KMS-11 (cell line): ENCODE data around the gene EIF2B1.

Source experiments
- H2AFZ ChIP-seq: fragments of 200-600 bp; sonication (generic); 2 replicates; pipeline ENCODE4 v1.6.1; 2016; ENCODE audit warnings: antibody characterized with exemption, mixed run types, low read depth
- H3K27ac ChIP-seq: fragments of 200-600 bp; sonication (generic); 2 replicates; pipeline ENCODE4 v1.6.1; 2016; ENCODE audit warnings: mild to moderate bottlenecking, mixed run types
- H3K27me3 ChIP-seq: fragments of 200-600 bp; sonication (generic); 2 replicates; pipeline ENCODE4 v1.6.1; 2017; ENCODE audit warnings: mild to moderate bottlenecking, low read depth, mixed run types, moderate library complexity; ENCODE audit not compliant: insufficient read depth
- H3K36me3 ChIP-seq: fragments of 200-600 bp; sonication (generic); 2 replicates; pipeline ENCODE4 v1.6.1; 2017; ENCODE audit warnings: mild to moderate bottlenecking, mixed run types; ENCODE audit not compliant: insufficient read depth
- H3K4me1 ChIP-seq: fragments of 200-600 bp; sonication (generic); 2 replicates; pipeline ENCODE4 v1.6.1; 2016; ENCODE audit warnings: mild to moderate bottlenecking, low read depth, mixed run types; ENCODE audit not compliant: poor library complexity, severe bottlenecking
- H3K4me2 ChIP-seq: fragments of 200-600 bp; sonication (generic); 2 replicates; pipeline ENCODE4 v1.7.0; 2016; ENCODE audit warnings: mild to moderate bottlenecking, mixed run types
- H3K4me3 ChIP-seq: fragments of 200-600 bp; sonication (generic); IDR thresholded peaks from 2 replicates; pipeline ENCODE4 v1.6.1; 2017; ENCODE audit warnings: low read depth, low read length, mixed read lengths; ENCODE audit not compliant: insufficient read depth
- H3K79me2 ChIP-seq: fragments of 200-600 bp; sonication (generic); 2 replicates; pipeline ENCODE4 v1.6.1; 2016; ENCODE audit warnings: low read depth, mixed run types; ENCODE audit not compliant: insufficient read depth
- H3K9ac ChIP-seq: fragments of 200-600 bp; sonication (generic); 2 replicates; pipeline ENCODE4 v1.6.1; 2016; ENCODE audit warnings: mild to moderate bottlenecking, mixed run types
- H4K20me1 ChIP-seq: fragments of 200-600 bp; sonication (generic); 2 replicates; pipeline ENCODE4 v1.6.1; 2016; ENCODE audit warnings: mild to moderate bottlenecking, mixed run types; ENCODE audit not compliant: insufficient read depth
- TF ChIP-seq, protein P1 (sequence below): fragments of 200-600 bp; sonication (generic); conservative IDR thresholded peaks from 2 replicates; pipeline ENCODE4 v1.6.1; 2017; ENCODE audit warnings: low read depth, mild to moderate bottlenecking, antibody characterized with exemption, low read length, moderate library complexity, mixed read lengths

The EIF2B1 gene

GRCh38 chr12:123659996-123660727 lies 26.7 kb upstream of the EIF2B1 start:
- H4K20me1 ChIP-seq = no peaks in the 10 kb centered on the region
- TF ChIP-seq, protein P1, sequence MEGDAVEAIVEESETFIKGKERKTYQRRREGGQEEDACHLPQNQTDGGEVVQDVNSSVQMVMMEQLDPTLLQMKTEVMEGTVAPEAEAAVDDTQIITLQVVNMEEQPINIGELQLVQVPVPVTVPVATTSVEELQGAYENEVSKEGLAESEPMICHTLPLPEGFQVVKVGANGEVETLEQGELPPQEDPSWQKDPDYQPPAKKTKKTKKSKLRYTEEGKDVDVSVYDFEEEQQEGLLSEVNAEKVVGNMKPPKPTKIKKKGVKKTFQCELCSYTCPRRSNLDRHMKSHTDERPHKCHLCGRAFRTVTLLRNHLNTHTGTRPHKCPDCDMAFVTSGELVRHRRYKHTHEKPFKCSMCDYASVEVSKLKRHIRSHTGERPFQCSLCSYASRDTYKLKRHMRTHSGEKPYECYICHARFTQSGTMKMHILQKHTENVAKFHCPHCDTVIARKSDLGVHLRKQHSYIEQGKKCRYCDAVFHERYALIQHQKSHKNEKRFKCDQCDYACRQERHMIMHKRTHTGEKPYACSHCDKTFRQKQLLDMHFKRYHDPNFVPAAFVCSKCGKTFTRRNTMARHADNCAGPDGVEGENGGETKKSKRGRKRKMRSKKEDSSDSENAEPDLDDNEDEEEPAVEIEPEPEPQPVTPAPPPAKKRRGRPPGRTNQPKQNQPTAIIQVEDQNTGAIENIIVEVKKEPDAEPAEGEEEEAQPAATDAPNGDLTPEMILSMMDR = no peak
- no peaks in the 10 kb centered on the region for H3K27me3 ChIP-seq
- H3K36me3 ChIP-seq = no peaks in the 10 kb centered on the region
- no peak overlapping the region for H3K4me3 ChIP-seq
- peaks cover 26% of the 10 kb centered on the region for H3K4me1 ChIP-seq
- no peaks in the 10 kb centered on the region for H3K79me2 ChIP-seq
- no peak overlapping the region for H3K27ac ChIP-seq
- no peak overlapping the region for H3K9ac ChIP-seq
- H2AFZ ChIP-seq = no peak overlapping the region
- no peak overlapping the region for H3K4me2 ChIP-seq

GRCh38 chr12:123657211-123657610 lies 23.7 kb upstream of the EIF2B1 start:
- Histone ChIP-seq H3K27me3 (no peaks in the 10 kb centered on the region), H3K4me3 (no peak overlapping the region), H3K79me2 (no peaks in the 10 kb centered on the region), H3K4me2 (no peak overlapping the region), H3K27ac (no peak overlapping the region), H2AFZ (no peak overlapping the region), H4K20me1 (no peaks in the 10 kb centered on the region), H3K9ac (no peak overlapping the region), H3K4me1 (peaks cover 43% of the 10 kb centered on the region), H3K36me3 (no peaks in the 10 kb centered on the region)
- TF ChIP-seq, protein P1 = no peak

DNA sequence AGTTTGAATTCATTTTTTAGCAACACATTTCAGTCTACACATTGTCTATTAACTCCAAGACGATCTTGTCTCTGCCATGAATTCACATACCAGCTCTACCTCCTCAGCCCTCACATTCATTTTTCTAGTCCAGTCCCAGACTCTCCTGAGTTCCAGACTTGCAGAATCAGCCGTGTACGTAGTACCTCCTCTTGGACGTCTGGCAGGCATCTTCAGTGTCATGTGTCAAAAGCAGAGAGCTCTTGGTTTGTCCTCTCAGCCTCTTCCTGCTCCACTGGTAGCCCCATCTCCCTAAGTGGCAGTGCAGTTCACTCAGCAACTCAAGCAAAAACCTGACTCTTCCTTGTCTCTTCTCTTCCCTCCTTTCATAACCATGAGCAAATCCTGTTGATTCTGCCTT lies 22.9 kb upstream of the EIF2B1 start:
- H3K27ac ChIP-seq = no peak overlapping the region
- no peaks in the 10 kb centered on the region for H3K36me3 ChIP-seq
- no peak overlapping the region for H3K9ac ChIP-seq
- H3K4me3 ChIP-seq = no peak overlapping the region
- H3K79me2 ChIP-seq = no peaks in the 10 kb centered on the region
- H4K20me1 ChIP-seq = no peaks in the 10 kb centered on the region
- H2AFZ ChIP-seq = no peak overlapping the region
- TF ChIP-seq, protein P1 = no peak
- no peaks in the 10 kb centered on the region for H3K27me3 ChIP-seq
- H3K4me1 ChIP-seq = peaks cover 43% of the 10 kb centered on the region
- H3K4me2 ChIP-seq = peak overlapping the region; percentile 54; the same call in 1 of the 2 replicates

DNA sequence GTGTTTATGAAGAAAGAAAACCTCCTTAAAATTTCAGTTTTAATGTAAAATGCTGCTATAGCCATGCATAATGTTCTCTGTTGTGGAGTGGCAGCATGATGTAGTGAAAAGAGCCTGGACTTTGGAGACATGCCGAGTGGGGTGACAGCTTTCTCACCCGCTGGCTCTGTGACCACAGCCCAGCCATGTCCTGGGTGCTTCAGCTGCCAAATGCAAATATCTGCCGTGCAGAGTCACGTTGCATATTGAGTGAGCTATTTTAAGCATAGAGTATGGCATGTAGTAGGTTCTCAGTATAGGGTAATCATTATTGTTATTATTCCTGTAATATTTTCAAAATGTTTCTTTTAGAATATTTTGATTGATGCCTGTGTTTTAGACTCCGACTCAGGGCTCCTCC lies 21.9 kb upstream of the EIF2B1 start:
- H4K20me1 ChIP-seq = no peaks in the 10 kb centered on the region

More for the DNA sequence above, 21.9 kb upstream of the EIF2B1 start:
- H3K27ac ChIP-seq = peak overlapping the region; percentile 35; the same call in 1 of the 2 replicates
- H3K4me1 ChIP-seq = peaks cover 38% of the 10 kb centered on the region
- H2AFZ ChIP-seq = no peak overlapping the region
- H3K4me2 ChIP-seq = peak overlapping the region; percentile 54
- TF ChIP-seq, protein P1 = no peak
- H3K4me3 ChIP-seq = no peak overlapping the region
- H3K36me3 ChIP-seq = no peaks in the 10 kb centered on the region
- no peaks in the 10 kb centered on the region for H3K79me2 ChIP-seq
- no peaks in the 10 kb centered on the region for H3K27me3 ChIP-seq
- H3K9ac ChIP-seq = no peak overlapping the region
